Astrocyte (in vitro differentiated cells and primary cell): Measurements from ENCODE around the gene FAM210B. TPM values are rescaled to one million over a fixed set of nuclear protein-coding genes. Genes with fewer than 3 reads are reported as not detected.

Source experiments
- total RNA-seq: library from RNA; stranded (reverse); gene quantifications from 2 replicates; pipeline ENCODE4 v1.2.1, GENCODE V29; 2021

Gene FAM210B
- total RNA-seq, 1 donor from 2014 or later = 46.3 TPM

Other genes with a start within 250 kb of the FAM210B start
- gene MC3R, start 110.2 kb upstream of the FAM210B start, total RNA-seq = not detected in 2 replicates
- 10.4 and 14.8 TPM in 2 replicates for gene AURKA, start 33.2 kb downstream of the FAM210B start, total RNA-seq
- gene CSTF1, start 33.7 kb downstream of the FAM210B start, total RNA-seq = 28.5 and 30.3 TPM in 2 replicates
- gene CASS4, start 53.3 kb downstream of the FAM210B start, total RNA-seq = 2.3 and 2.5 TPM in 2 replicates
- 76.5 and 81.4 TPM in 2 replicates for gene RTF2, start 109.7 kb downstream of the FAM210B start, total RNA-seq
- gene FAM209A, start 165.8 kb downstream of the FAM210B start, total RNA-seq = 0.32 TPM in 1 of 2 replicates, not detected in the other
- 0.60 TPM in 1 of 2 replicates, not detected in the other for gene FAM209B, start 174.3 kb downstream of the FAM210B start, total RNA-seq